CD14-positive monocyte (primary cell): ENCODE data around the gene UNG. TPM values are rescaled to one million over a fixed set of nuclear protein-coding genes. Genes with fewer than 3 reads are reported as not detected.

Experiments used
- DNase-seq, 3 donors: peaks; one replicate each; pipeline ENCODE4 v3.0.0-alpha.2; 2011 to 2022
- H2AFZ ChIP-seq: 2 replicates; pipeline ENCODE4 v1.6.0; 2012; ENCODE audit warnings: mild to moderate bottlenecking, low read depth, low read length, inconsistent platforms; ENCODE audit not compliant: insufficient read depth, poor library complexity, severe bottlenecking
- H3K27ac ChIP-seq, 2 donors: 1 replicate in 1 of 2; 2 replicates in 1 of 2; pipeline ENCODE4 v1.5.1; 2012 to 2013; ENCODE audit warnings: low read length in 2 of 2, control low read depth in 1 of 2, inconsistent platforms in 1 of 2, low read depth in 1 of 2, mild to moderate bottlenecking in 1 of 2
- H3K27me3 ChIP-seq, 2 donors: one replicate each; pipeline versions ENCODE4 v1.6.0 to v1.6.1; 2011 to 2013; ENCODE audit warnings: low read length in 2 of 2; ENCODE audit not compliant: control insufficient read depth in 2 of 2, insufficient read depth in 2 of 2
- H3K36me3 ChIP-seq, 2 donors: replicated peaks in 1 of 2; 1 replicate in 1 of 2; 2 replicates in 1 of 2; pipeline versions ENCODE4 v1.5.1 to v1.6.1; 2012 to 2013; ENCODE audit warnings: low read length in 2 of 2, control low read depth in 1 of 2, inconsistent platforms in 1 of 2, mild to moderate bottlenecking in 1 of 2; ENCODE audit not compliant: insufficient read depth in 2 of 2, control insufficient read depth in 1 of 2
- H3K4me1 ChIP-seq, 2 donors: 1 replicate in 1 of 2; 2 replicates in 1 of 2; pipeline versions ENCODE4 v1.5.1 to v1.6.1; 2012 to 2013; ENCODE audit warnings: low read length in 2 of 2, control low read depth in 1 of 2, inconsistent platforms in 1 of 2, mild to moderate bottlenecking in 1 of 2, moderate library complexity in 1 of 2; ENCODE audit not compliant: insufficient read depth in 2 of 2, control insufficient read depth in 1 of 2
- H3K4me2 ChIP-seq: replicated peaks from 2 replicates; pipeline ENCODE3; 2012; ENCODE audit warnings: low read length, moderate library complexity, mild to moderate bottlenecking; ENCODE audit not compliant: poor library complexity, severe bottlenecking; ENCODE audit errors: extremely low read depth
- H3K4me3 ChIP-seq, 3 experiments: fragments of 200-600 bp in 1 of 3; sonication (generic) in 1 of 3; replicated peaks in 1 of 3; 1 replicate in 2 of 3; 2 replicates in 1 of 3; pipeline ENCODE4 v1.5.1; 2011 to 2013; ENCODE audit warnings: low read length in 3 of 3, mild to moderate bottlenecking in 3 of 3, control low read depth in 2 of 3, low read depth in 2 of 3, inconsistent platforms in 1 of 3, moderate library complexity in 1 of 3
- H3K79me2 ChIP-seq: 2 replicates; pipeline ENCODE4 v1.6.0; 2012; ENCODE audit warnings: mild to moderate bottlenecking, control low read depth, inconsistent platforms, low read length, moderate library complexity; ENCODE audit not compliant: insufficient read depth
- H3K9ac ChIP-seq: 2 replicates; pipeline ENCODE4 v1.6.0; 2017; ENCODE audit warnings: low read length, mild to moderate bottlenecking; ENCODE audit not compliant: insufficient read depth, poor library complexity, severe bottlenecking
- H3K9me3 ChIP-seq, 2 donors: replicated peaks in 1 of 2; 1 replicate in 1 of 2; 2 replicates in 1 of 2; pipeline versions ENCODE4 v1.5.1 to v1.6.1; 2012 to 2013; ENCODE audit warnings: low read length in 2 of 2, control low read depth in 1 of 2; ENCODE audit not compliant: control insufficient read depth in 1 of 2, insufficient read depth in 1 of 2
- H4K20me1 ChIP-seq: 2 replicates; pipeline ENCODE4 v1.6.0; 2012; ENCODE audit warnings: mild to moderate bottlenecking, low read length, control low read depth, moderate library complexity; ENCODE audit not compliant: insufficient read depth
- H3K27ac Mint-ChIP-seq, 7 donors: one replicate each; pipeline ENCODE4 v1.8.0; 2020; ENCODE audit warnings: mild to moderate bottlenecking in 7 of 7, mixed read lengths in 7 of 7, moderate library complexity in 6 of 7, inconsistent platforms in 2 of 7
- H3K27me3 Mint-ChIP-seq, 3 donors: one replicate each; pipeline ENCODE4 v1.8.0; 2021 to 2022; ENCODE audit warnings: low read depth in 3 of 3, mild to moderate bottlenecking in 3 of 3, mixed read lengths in 3 of 3, moderate library complexity in 3 of 3, inconsistent platforms in 1 of 3
- H3K36me3 Mint-ChIP-seq, 2 donors: one replicate each; pipeline ENCODE4 v1.8.0; 2020; ENCODE audit warnings: mixed read lengths in 2 of 2, inconsistent platforms in 1 of 2, mild to moderate bottlenecking in 1 of 2
- H3K4me1 Mint-ChIP-seq: one replicate; pipeline ENCODE4 v1.8.0; 2020; ENCODE audit warnings: mild to moderate bottlenecking, mixed read lengths
- H3K4me3 Mint-ChIP-seq, 2 donors: one replicate each; pipeline ENCODE4 v1.8.0; 2020; ENCODE audit warnings: mild to moderate bottlenecking in 2 of 2, mixed read lengths in 2 of 2, moderate library complexity in 1 of 2
- H3K9me3 Mint-ChIP-seq, 7 donors: one replicate each; pipeline ENCODE4 v1.8.0; 2020 to 2022; ENCODE audit warnings: mixed read lengths in 7 of 7, mild to moderate bottlenecking in 6 of 7, moderate library complexity in 6 of 7, inconsistent platforms in 2 of 7
- WGBS: methylation state at CpG from one replicate; pipeline ENCODE4 v1.1.5; 2013; ENCODE audit warnings: missing lambda C conversion rate; ENCODE audit not compliant: insufficient coverage; 5-methylcytosine and 5-hydroxymethylcytosine counted together
- intact Hi-C, 2 donors: fragments of 100-400 bp; cut with micrococcal nuclease; formaldehyde crosslinking; loops; one replicate each; pipeline versions ENCODE4 v1.15.0 to v1.15.1; 2023
- polyA plus RNA-seq, 3 donors: library from polyadenylated mRNA; depleted of rRNA in 1 of 3; unstranded in 2 of 3; stranded (reverse) in 1 of 3; fragments of 300-500 nt in 2 of 3; fragments of >200 nt in 1 of 3; fragmentation: Illumina TruSeq in 2 of 3; gene quantifications; 1 replicate in 2 of 3; 2 replicates in 1 of 3; pipeline ENCODE4 v1.2.3, GENCODE V29; 2012 to 2021
- TF ChIP-seq, protein P1 (sequence below): fragments of 200-600 bp; IDR thresholded peaks from one replicate; pipeline ENCODE4 v1.8.0; 2022; ENCODE audit warnings: antibody characterized with exemption, mild to moderate bottlenecking

Gene UNG
- polyA plus RNA-seq, 3 donors, result 1.1 to 2.1 (median 2.0) TPM

GRCh38 chr12:109052097-109052413 is 45.3 kb upstream of the UNG start:
- no peaks in the 10 kb centered on the region for H3K27me3 ChIP-seq
- H2AFZ ChIP-seq, result peak overlapping the region; percentile 99
- peaks cover 11% of the 10 kb centered on the region for H3K79me2 ChIP-seq
- H3K36me3 Mint-ChIP-seq, result peaks cover 0 to 5% of the 10 kb centered on the region in 2 donors
- H3K9ac ChIP-seq, result peak overlapping the region; percentile 91
- peaks cover 18 to 21% of the 10 kb centered on the region in 2 donors for H3K4me1 ChIP-seq
- peaks cover 0 to 2% (median 0%) of the 10 kb centered on the region in 7 donors for H3K9me3 Mint-ChIP-seq
- H3K27ac ChIP-seq, result peak overlapping the region in 1 of 2 donors; percentile 85
- intact Hi-C loops, result loop anchor here (2.0 to 5.0 kb wide), 3 partner anchors 41 to 490 kb away; partner anchors contain the start of genes ALKBH2 (in 1 of the 2), ISCU (in 1 of the 2) and SART3 (in 1 of the 2)
- no peak for DNase-seq
- no peaks in the 10 kb centered on the region for H3K9me3 ChIP-seq
- H3K27ac Mint-ChIP-seq, result peak overlapping the region; percentile 69 to 97 (median 86)
- peaks cover 2 to 9% (median 6%) of the 10 kb centered on the region in 3 donors for H3K27me3 Mint-ChIP-seq
- 0% methylated on average over 3 of the region's 6 CpGs for WGBS
- peak overlapping the region; percentile 93 for H3K4me2 ChIP-seq
- no peaks in the 10 kb centered on the region for H4K20me1 ChIP-seq
- peak overlapping the region; percentile 89 to 92 for H3K4me3 Mint-ChIP-seq
- peaks cover 0 to 6% of the 10 kb centered on the region in 2 donors for H3K36me3 ChIP-seq
- peaks cover 21% of the 10 kb centered on the region for H3K4me1 Mint-ChIP-seq
- peak overlapping the region; percentile 70 to 94 (median 94) for H3K4me3 ChIP-seq
- TF ChIP-seq, protein P1, sequence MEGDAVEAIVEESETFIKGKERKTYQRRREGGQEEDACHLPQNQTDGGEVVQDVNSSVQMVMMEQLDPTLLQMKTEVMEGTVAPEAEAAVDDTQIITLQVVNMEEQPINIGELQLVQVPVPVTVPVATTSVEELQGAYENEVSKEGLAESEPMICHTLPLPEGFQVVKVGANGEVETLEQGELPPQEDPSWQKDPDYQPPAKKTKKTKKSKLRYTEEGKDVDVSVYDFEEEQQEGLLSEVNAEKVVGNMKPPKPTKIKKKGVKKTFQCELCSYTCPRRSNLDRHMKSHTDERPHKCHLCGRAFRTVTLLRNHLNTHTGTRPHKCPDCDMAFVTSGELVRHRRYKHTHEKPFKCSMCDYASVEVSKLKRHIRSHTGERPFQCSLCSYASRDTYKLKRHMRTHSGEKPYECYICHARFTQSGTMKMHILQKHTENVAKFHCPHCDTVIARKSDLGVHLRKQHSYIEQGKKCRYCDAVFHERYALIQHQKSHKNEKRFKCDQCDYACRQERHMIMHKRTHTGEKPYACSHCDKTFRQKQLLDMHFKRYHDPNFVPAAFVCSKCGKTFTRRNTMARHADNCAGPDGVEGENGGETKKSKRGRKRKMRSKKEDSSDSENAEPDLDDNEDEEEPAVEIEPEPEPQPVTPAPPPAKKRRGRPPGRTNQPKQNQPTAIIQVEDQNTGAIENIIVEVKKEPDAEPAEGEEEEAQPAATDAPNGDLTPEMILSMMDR, result no peak

DNA sequence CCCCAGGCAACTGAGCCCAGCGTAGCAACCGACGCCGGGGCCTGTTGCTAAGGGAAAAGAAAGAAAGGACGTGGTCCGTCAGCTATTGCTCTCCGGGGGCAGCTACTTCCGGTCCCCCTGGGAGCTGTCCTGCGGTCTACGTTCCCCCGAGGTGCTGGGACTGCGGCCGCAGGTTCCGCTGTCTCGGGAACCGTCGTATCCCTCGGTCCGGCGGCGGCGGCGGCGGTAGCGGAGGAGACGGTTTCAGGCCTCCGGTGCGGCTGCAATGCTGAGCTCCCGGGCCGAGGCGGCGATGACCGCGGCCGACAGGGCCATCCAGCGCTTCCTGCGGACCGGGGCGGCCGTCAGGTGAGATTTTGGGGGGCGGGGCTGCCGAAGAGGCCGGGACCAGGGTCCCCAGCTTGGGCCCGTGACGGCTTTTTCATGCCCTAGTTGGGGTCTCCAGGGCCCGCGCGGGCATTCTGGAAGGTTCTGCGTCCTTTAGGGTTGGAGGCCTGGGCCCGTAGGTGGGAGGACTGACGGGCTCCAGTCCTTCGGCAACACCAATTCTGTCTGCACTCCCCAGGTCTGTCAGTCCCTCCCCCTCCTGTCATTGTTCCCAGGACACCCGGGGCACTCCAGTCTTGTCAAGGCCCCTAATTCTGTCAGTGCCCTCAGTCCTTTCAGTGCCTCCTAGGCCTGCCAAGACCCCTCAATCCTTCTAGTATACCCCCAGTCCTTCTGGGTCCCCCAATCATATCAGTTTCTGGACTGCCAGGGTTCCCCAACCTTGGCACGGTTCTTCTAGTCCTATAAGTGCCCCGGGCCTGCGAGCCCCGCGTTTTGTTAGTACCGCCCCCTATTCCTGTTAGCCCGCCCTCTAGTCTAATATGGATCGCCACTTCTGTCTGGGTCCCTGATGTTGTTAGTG is 44.7 kb upstream of the UNG start, which contains the start of gene USP30:
TSS of gene USP30 (plus strand) at position 163 of the 910 bp plus-strand sequence. CDS start at position 266, 103 bp downstream.
- peak within 1 kb of the TSS; percentile 70 to 94 (median 94) for H3K4me3 ChIP-seq
- peaks cover 0 to 2% (median 0%) of the 10 kb centered on the region in 7 donors for H3K9me3 Mint-ChIP-seq
- H3K27ac ChIP-seq, result peak within 1 kb of the TSS; percentile 74 to 85
- peaks cover 18 to 21% of the 10 kb centered on the region in 2 donors for H3K4me1 ChIP-seq
- H3K4me1 Mint-ChIP-seq, result peaks cover 21% of the 10 kb centered on the region
- H3K4me3 Mint-ChIP-seq, result peak within 1 kb of the TSS; percentile 89 to 92
- peaks cover 11% of the 10 kb centered on the region for H3K79me2 ChIP-seq
- H3K9ac ChIP-seq, result peak within 1 kb of the TSS; percentile 91
- intact Hi-C loops, result loop anchor here (2.0 to 5.0 kb wide), 3 partner anchors 40 to 490 kb away; partner anchors contain the start of genes ALKBH2 (in 1 of the 2), ISCU (in 1 of the 2) and SART3 (in 1 of the 2)
- H3K36me3 ChIP-seq, result peaks cover 0 to 9% of the 10 kb centered on the region in 2 donors
- peak within 1 kb of the TSS; percentile 69 to 97 (median 92) for H3K27ac Mint-ChIP-seq
- peaks cover 2 to 9% (median 6%) of the 10 kb centered on the region in 3 donors for H3K27me3 Mint-ChIP-seq
- H4K20me1 ChIP-seq, result no peaks in the 10 kb centered on the region
- peak within 1 kb of the TSS; percentile 99 for H2AFZ ChIP-seq
- WGBS, result under 1% methylated on average over 53 of the region's 61 CpGs
- peak; percentile 81 to 88 (median 86) for DNase-seq
- no peaks in the 10 kb centered on the region for H3K9me3 ChIP-seq
- peak within 1 kb of the TSS; percentile 93 for H3K4me2 ChIP-seq
- H3K36me3 Mint-ChIP-seq, result peaks cover under 1 to 10% of the 10 kb centered on the region in 2 donors
- H3K27me3 ChIP-seq, result no peaks in the 10 kb centered on the region
- TF ChIP-seq, protein P1, result no peak
